Measurements from ENCODE around the gene GRWD1.

GRCh38 chr19:48499316-48500090, 53.7 kb downstream of the GRWD1 start:
- no peak for TF ChIP-seq CTCF (IDR thresholded peaks at IDR 0.05)
- TF ChIP-seq POLR2A (IDR thresholded peaks at IDR 0.05): no peak
- no peak for TF ChIP-seq POLR2AphosphoS5 (IDR thresholded peaks at IDR 0.05; ENCODE audit: insufficient read depth in 1 of 2, low read depth in 1 of 2)

Data from vagina (tissue), 2 donors.